Measurements from ENCODE around the gene CDADC1. TPM values are rescaled to one million over a fixed set of nuclear protein-coding genes. Genes with fewer than 3 reads are reported as not detected.
A peak's percentile ranks its signal among the peaks of the same experiment; 100 is the strongest.

The CDADC1 gene
- total RNA-seq, 1 experiment from 2014 or later = 4.0 TPM

GRCh38 chr13:49308097-49308875 lies 60.6 kb downstream of the CDADC1 start:
- no peaks in the 10 kb centered on the region for H3K9me3 Mint-ChIP-seq
- TF ChIP-seq GABPB1 (CRISPR knock-in tag; IDR thresholded peaks at IDR 0.05) (peak; percentile 74), NR3C1 (CRISPR knock-in tag; conservative IDR thresholded peaks at IDR 0.05; ENCODE audit: low read depth) (no peak)
- no peaks in the 10 kb centered on the region; the same call in 1 of the 2 replicates for H3K27me3 Mint-ChIP-seq (ENCODE audit: low read depth)
- DNase-seq (ENCODE audit: low spot score) (no peak), ATAC-seq (peak; percentile 52; the same call in 1 of the 2 replicates)
- POLR2A ChIA-PET = no interaction called here
- CTCF ChIA-PET = no interaction called here
- no peak overlapping the region for H3K4me3 Mint-ChIP-seq
- H3K36me3 Mint-ChIP-seq = no peaks in the 10 kb centered on the region
- no peak overlapping the region for H3K27ac Mint-ChIP-seq
- peaks cover 4% of the 10 kb centered on the region; the same call in 1 of the 2 replicates for H3K4me1 Mint-ChIP-seq

GRCh38 chr13:49308921-49309408 lies 61.2 kb downstream of the CDADC1 start:
- H3K4me3 Mint-ChIP-seq = no peak overlapping the region
- no peak for DNase-seq (ENCODE audit: low spot score)
- peaks cover 4% of the 10 kb centered on the region; the same call in 1 of the 2 replicates for H3K4me1 Mint-ChIP-seq
- H3K9me3 Mint-ChIP-seq = no peaks in the 10 kb centered on the region
- H3K27me3 Mint-ChIP-seq (ENCODE audit: low read depth) = no peaks in the 10 kb centered on the region; the same call in 1 of the 2 replicates
- no peak overlapping the region for H3K27ac Mint-ChIP-seq
- POLR2A ChIA-PET = no interaction called here
- ATAC-seq = no peak
- no peak for TF ChIP-seq ATF2 (CRISPR knock-in tag; IDR thresholded peaks at IDR 0.05; ENCODE audit: borderline replicate concordance, low read depth)
- TF ChIP-seq FOXK1 (CRISPR knock-in tag; IDR thresholded peaks at IDR 0.05) = no peak
- TF ChIP-seq EMX1 (CRISPR knock-in tag; IDR thresholded peaks at IDR 0.05) = no peak
- no peak for TF ChIP-seq NR3C1 (CRISPR knock-in tag; conservative IDR thresholded peaks at IDR 0.05; ENCODE audit: low read depth)
- no peak for TF ChIP-seq ZNF396 (CRISPR knock-in tag; IDR thresholded peaks at IDR 0.05; ENCODE audit: borderline replicate concordance)
- no peak for TF ChIP-seq GABPB1 (CRISPR knock-in tag; IDR thresholded peaks at IDR 0.05)
- no peak for TF ChIP-seq E2F1 (CRISPR knock-in tag; IDR thresholded peaks at IDR 0.05)
- no peak for TF ChIP-seq ARID4B (CRISPR knock-in tag; IDR thresholded peaks at IDR 0.05; ENCODE audit: borderline replicate concordance)
- H3K36me3 Mint-ChIP-seq = no peaks in the 10 kb centered on the region
- CTCF ChIA-PET = no interaction called here

- no peak for ATAC-seq
- ChIA-PET CTCF (no interaction called here), POLR2A (no interaction called here)
- Mint-ChIP-seq H3K9me3 (no peaks in the 10 kb centered on the region), H3K4me1 (peaks cover 4% of the 10 kb centered on the region; the same call in 1 of the 2 replicates), H3K27ac (no peak overlapping the region), H3K36me3 (no peaks in the 10 kb centered on the region), H3K4me3 (no peak overlapping the region), H3K27me3 (ENCODE audit: low read depth) (no peaks in the 10 kb centered on the region)
- TF ChIP-seq KAT7 (CRISPR knock-in tag; IDR thresholded peaks at IDR 0.05; ENCODE audit: borderline replicate concordance) = no peak
- no peak for TF ChIP-seq NR1H2 (CRISPR knock-in tag; IDR thresholded peaks at IDR 0.05)
- DNase-seq (ENCODE audit: low spot score) = no peak
Measured at GRCh38 chr13:49310251-49310650, 62.5 kb downstream of the CDADC1 start.

GRCh38 chr13:49311816-49312215 lies 64.1 kb downstream of the CDADC1 start:
- Mint-ChIP-seq H3K4me1 (peaks cover 2% of the 10 kb centered on the region; the same call in 1 of the 2 replicates), H3K27ac (no peak overlapping the region), H3K4me3 (no peak overlapping the region), H3K36me3 (no peaks in the 10 kb centered on the region), H3K27me3 (ENCODE audit: low read depth) (no peaks in the 10 kb centered on the region), H3K9me3 (no peaks in the 10 kb centered on the region)
- POLR2A ChIA-PET = no interaction called here
- ATAC-seq (no peak), DNase-seq (ENCODE audit: low spot score) (no peak)
- CTCF ChIA-PET = interaction anchor here (0.6 kb wide), 1 partner anchor 120 kb away, joined by 3 read pairs; no protein-coding TSS in a partner anchor
- no peak for TF ChIP-seq PREB (CRISPR knock-in tag; IDR thresholded peaks at IDR 0.05; ENCODE audit: borderline replicate concordance)
- TF ChIP-seq ZNF425 (CRISPR knock-in tag; conservative IDR thresholded peaks at IDR 0.05) = no peak

Measured in WTC11 (cell line).